ENCODE results near the gene FRMPD2.
A peak's percentile ranks its signal among the peaks of the same experiment; 100 is the strongest.

The FRMPD2 gene, protein sequence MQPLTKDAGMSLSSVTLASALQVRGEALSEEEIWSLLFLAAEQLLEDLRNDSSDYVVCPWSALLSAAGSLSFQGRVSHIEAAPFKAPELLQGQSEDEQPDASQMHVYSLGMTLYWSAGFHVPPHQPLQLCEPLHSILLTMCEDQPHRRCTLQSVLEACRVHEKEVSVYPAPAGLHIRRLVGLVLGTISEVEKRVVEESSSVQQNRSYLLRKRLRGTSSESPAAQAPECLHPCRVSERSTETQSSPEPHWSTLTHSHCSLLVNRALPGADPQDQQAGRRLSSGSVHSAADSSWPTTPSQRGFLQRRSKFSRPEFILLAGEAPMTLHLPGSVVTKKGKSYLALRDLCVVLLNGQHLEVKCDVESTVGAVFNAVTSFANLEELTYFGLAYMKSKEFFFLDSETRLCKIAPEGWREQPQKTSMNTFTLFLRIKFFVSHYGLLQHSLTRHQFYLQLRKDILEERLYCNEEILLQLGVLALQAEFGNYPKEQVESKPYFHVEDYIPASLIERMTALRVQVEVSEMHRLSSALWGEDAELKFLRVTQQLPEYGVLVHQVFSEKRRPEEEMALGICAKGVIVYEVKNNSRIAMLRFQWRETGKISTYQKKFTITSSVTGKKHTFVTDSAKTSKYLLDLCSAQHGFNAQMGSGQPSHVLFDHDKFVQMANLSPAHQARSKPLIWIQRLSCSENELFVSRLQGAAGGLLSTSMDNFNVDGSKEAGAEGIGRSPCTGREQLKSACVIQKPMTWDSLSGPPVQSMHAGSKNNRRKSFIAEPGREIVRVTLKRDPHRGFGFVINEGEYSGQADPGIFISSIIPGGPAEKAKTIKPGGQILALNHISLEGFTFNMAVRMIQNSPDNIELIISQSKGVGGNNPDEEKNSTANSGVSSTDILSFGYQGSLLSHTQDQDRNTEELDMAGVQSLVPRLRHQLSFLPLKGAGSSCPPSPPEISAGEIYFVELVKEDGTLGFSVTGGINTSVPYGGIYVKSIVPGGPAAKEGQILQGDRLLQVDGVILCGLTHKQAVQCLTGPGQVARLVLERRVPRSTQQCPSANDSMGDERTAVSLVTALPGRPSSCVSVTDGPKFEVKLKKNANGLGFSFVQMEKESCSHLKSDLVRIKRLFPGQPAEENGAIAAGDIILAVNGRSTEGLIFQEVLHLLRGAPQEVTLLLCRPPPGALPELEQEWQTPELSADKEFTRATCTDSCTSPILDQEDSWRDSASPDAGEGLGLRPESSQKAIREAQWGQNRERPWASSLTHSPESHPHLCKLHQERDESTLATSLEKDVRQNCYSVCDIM (N-terminal part only)

GRCh38 chr10:48274636-48275035 lies at the start of gene FRMPD2:
FRMPD2 (minus strand) TSS chr10:48274696; CDS start chr10:48274567, 129 bp downstream.
- no peak for DNase-seq

GRCh38 chr10:48322017-48322416 lies 47.5 kb upstream of the FRMPD2 start:
- DNase-seq = no peak

- no peak for DNase-seq
Observed at GRCh38 chr10:48317321-48317990, 43.0 kb upstream of the FRMPD2 start.

DNA sequence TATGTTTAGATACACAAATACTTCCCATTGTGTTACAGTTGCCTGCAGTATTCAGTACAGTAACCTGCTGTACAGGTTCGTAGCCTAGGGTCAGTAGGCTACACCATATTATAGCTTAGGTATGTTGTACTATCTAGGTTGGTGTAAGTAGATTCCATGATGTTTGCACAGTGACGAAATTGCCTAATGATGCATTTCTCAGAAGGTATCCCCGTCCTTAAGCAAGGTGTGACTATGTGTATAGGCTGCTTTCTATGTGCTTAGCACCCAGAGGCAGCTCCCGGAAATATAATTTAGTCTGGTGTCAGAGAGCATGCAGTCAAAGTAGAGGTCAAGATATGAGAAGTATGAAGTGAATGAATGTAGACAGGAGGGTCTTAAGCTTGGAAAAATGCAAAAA lies 41.7 kb upstream of the FRMPD2 start:
- no peak for DNase-seq

DNA sequence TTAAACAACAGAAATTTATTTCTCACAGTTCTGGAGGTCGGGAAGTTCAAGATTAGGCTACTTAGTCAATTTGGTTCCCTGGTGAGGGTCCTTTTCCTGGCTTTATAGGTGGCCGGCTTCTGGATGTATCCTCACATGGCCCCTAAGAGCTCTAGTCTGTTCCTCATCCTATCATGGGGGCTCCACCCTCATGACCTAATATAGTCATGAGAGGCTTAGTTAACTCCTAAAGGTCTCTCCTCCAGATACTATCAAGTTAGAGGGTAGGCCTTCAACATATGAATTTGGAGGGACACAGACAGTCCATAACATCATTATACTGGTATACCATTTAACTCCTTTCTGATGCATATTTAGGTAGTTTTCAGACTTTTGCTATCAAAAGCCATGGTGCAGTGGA lies 39.6 kb upstream of the FRMPD2 start:
- DNase-seq = no peak

DNA sequence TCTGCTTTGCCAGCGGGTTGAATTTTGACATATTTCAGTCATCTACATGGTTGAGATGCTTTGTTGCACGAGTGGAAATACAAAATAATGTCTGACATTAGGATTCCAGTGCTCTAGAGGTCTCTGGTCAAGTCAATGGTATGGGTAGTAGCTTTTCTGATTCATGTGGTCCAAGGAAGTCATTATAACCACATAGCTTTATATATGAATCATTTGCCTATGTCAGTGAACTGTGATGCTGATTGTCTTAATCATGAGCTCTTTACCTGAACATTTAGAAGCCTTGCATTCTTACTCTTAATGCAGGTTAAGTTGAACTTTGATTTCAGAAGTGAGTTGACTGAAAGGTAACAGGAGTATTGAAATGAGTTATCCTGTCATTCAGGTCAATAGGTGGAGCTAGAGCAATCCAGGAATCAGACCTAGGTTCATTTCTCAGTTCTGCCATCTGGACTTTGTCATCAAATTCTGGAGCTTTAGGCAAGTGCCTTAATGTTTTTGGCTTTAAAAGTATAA lies 35.3 kb upstream of the FRMPD2 start:
- no peak for DNase-seq

GRCh38 chr10:48307711-48308018 lies 33.2 kb upstream of the FRMPD2 start:
- no peak for DNase-seq

DNA sequence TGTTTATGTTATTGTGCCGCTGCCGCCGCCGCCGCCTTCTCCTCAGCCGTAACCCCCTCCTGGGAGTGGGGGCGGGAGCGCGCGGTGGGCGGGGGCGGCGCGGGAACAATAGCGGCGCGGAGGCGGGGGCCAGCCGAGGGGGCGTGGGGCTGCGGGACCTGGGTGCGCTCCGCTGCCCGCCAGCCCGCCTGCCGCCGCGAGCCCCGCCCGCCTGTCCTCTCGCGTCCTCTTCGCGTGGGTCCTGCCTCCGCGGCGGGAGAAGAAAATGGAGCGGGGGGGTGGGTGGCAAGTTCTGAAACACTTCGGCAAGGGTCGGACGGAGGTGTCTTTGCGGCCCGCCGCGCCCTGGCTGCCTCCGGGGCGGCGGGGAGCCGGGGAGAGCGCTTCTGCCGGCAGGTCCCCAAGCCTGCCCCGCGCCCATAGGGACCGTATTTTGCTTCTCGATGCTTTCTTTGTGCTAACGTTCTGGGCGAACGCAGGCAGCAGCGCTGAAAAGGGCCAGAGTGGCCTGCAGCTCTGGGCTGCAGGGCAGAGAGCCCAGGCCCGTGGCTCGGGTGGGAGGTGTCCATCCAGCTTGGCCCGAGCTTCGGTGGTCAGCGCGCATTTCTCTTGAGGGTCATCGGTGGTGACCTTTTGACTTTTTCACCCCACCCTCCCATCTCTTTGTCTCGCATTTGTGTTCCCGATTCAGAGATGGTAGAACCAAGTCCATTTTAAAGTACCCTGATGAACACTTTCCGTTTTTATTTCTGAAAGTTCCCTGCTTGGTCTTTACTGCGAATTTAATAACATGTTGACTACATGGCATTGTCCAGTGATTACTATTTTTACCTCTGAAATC lies 32.6 kb upstream of the FRMPD2 start:
- no peak for DNase-seq

- peak; percentile 23 for DNase-seq
Observed at GRCh38 chr10:48306265-48306869, 31.9 kb upstream of the FRMPD2 start, which contains the start of gene MAPK8. MAPK8 (plus strand) TSS chr10:48306677; CDS start chr10:48401661, 94,984 bp downstream.

- DNase-seq = no peak
Observed at GRCh38 chr10:48305905-48306264, 31.4 kb upstream of the FRMPD2 start.

DNA sequence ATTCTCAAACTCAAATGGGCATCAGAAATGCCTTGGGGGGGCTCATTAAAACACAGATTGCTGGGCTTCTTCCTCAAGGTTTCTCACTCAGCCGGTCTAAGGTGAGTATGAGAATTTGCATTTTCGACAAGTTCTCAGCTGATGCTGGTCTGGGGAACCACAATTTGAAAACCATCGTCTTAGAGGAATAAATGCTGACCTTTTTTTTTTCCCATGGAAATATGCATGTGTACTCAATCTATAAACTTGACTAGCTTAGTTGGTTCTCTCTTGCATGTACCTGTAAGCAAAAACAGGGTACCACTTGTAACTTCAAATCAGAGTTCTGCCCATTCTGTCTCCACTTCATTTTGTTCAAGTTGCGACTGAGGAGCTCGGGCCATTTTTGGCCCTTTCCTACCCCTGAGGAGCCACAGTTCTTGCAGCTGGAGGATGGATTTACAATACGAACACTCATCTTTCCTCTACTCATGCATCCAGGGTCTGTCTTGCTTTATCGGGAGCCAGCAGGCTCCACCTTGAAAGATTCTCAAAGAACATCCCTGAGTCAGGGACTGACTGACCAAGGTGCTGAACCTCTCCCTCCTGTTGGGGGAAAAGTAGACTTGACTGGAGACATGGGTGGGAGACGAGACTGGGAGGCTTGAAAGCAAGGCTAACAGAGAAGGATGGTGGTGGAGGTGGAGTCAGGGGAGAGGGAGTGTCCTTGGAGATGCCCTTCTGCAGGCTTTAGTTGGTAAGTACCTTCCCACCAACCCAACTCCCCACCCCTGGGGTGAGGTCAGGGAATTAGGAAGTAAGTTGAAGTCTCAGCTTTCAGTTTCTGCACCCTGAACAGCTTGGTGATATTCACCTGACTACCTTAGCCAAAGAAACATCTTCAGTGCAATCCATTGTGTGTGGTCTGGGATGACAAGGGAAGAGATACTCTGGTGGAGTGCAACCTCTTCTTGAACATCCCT lies 28.3 kb upstream of the FRMPD2 start:
- DNase-seq = no peak

DNA sequence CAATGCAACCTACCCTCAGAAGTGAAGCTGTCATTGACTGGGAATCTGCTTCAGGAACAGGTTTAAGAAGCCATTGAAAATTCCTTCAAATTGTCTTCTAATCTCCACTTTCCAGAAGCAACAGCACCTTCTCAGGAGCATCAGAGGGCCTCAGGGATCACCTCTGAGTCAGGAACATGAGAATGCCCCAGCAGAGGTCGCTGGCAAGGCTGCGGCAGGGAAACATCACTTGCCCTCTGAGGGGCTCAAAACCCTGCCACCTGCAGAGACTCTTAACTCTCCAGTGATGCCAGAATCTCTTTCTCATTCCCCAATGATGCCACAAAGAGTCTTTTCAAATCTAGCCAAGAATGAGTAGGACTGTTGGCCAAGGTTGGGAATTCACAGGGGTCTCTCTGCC lies 26.1 kb upstream of the FRMPD2 start:
- DNase-seq = no peak

DNA sequence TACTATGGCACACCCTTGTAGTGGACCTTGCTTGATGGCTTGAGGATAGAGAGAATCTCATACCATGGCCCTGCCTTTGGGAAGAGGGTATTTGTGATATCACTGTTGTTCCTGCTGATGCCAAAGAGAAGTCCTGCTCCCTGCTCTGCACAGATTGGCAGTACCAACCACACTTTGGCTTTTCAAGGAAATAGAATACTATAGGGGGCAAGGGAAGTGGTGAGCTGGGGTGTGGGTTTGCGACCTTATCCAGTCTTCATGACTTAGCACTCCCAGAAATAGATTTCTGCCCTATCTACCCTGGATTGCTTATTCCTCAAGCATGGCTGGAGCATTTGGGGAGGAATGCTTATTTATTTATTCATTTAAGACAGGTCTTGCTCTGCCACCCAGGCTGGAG lies 25.2 kb upstream of the FRMPD2 start:
- DNase-seq = no peak

DNA sequence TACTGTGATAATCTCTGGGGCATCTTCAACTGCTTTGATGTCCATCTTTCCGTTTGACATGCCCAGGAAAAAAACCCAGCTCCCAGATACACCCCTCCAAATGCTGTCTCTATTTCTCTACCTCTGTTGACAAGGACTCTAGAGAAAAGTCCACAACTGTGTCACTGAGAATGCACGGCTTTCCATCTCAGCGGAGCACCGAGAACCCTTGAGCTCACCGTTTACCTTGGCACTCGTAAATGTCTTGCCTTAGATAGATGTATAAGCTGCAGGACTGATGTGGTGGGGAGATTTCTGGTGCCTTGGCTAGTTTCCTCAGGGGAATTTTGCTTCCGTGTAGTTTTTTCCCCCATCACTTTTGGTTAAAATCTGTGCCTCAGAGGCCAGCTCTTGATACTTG lies 24.6 kb upstream of the FRMPD2 start:
- no peak for DNase-seq

DNA sequence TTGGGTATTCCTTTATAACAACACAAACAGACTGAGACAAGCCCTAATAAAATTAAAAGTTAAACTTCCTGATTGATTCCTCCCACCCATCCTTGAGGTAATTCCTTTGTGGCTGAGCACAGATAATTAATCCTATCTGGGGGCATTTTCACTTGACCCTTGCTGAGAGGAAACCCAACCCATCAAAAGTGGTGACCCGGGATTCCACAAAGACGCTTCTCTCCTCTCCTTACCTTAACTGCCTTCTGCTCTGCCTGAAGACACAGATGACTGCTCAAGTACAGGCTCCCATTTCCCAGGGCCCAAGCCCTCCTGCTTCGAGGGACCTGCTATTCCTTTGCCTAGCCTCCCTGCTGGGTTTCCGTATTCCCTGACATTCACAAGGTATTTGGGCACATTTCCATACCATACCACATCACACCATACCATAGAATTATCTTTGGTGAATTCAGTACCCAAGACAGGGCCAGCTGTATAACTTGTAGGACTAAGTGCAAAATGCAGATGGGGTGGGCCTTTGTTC lies 22.1 kb upstream of the FRMPD2 start:
- no peak for DNase-seq

DNA sequence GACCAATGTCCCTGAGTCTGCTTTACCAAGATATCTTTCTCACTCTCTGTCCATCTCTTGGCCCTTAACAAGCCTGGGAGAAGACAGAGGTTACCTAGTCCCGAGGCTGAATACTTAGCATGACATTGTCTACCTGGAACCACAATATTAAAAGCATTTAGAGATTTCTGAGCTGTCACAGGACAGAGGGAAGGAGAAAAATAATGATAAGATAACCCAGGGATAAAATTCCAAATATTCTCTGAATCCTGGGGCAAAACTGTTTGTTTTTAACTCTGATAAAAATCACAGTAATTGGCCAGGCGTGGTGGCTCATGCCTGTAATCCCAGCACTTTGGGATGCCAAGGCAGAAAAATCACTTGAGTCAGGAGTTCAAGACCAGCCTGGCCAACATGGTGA lies 19.9 kb upstream of the FRMPD2 start:
- DNase-seq = no peak

DNA sequence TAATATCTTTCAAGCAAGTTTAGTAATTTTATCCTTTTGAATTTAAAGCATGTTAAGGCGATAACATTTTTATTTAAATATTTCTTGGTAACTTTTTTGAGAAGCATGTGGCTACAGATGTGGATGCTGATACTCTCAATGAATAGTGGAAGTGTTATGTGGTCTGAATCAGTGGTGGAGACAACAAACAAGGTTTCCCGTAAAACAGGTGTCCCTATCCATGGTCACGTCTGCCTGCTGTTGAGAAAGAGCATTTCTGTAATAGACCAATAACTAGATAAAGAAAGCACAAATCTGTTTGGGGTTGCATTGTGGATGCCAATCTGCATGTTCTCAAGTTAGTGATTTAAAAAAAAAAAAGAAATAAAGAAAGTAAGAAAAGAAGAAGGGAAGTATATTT lies 18.1 kb upstream of the FRMPD2 start:
- no peak for DNase-seq

DNA sequence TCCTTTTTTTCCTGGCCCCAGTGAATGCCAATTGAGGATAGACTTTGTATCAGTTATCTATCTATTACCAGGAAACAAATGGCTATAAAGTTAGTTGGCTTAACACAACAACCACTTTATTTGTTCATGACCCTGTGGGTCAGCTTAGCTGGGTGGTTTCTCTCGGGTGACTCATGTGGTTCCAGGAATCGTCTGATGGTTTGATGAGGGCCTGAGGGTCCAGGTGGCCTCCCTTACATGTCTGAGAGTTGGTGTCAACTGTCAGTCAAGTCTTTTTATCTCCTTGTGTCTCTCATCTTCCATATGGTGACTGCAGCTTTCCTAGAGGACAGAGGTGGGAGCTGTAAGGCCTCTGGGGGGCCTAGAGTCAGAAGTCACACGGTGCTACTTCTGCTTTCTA lies 16.7 kb upstream of the FRMPD2 start:
- DNase-seq = no peak

DNA sequence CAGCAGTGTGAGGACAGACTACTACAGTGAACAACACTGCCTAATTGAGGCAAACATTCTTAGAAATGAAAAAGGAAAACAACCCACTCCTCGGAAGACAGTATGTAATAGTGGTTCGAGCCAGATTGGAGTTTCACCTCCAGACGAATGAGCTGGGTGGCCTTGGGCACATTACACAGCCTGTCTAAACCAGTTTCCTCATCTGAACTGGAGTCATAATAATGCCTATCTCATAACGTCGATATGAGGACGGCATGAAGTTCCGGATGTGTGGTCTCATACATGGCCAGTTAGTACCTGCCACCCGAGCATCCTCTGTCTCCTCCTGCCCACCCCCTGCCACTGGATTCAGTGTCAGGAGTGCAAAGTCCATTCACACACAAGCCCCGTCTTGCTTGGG lies 15.8 kb upstream of the FRMPD2 start:
- DNase-seq = no peak
